ENCODE measurements around the gene STAU1.

- TF ChIP-seq ZNF565 (CRISPR knock-in tag; conservative IDR thresholded peaks at IDR 0.05; ENCODE audit: low read depth) (no peak), TCF4 (CRISPR knock-in tag; IDR thresholded peaks at IDR 0.05; ENCODE audit: borderline replicate concordance) (no peak), GLIS3 (CRISPR knock-in tag; IDR thresholded peaks at IDR 0.05) (no peak), ESRRG (CRISPR knock-in tag; IDR thresholded peaks at IDR 0.05) (no peak), ISL1 (CRISPR knock-in tag; IDR thresholded peaks at IDR 0.05) (no peak), TOX (CRISPR knock-in tag; IDR thresholded peaks at IDR 0.05; ENCODE audit: borderline replicate concordance) (no peak), OSR1 (CRISPR knock-in tag; IDR thresholded peaks at IDR 0.05) (no peak), BACH2 (CRISPR knock-in tag; IDR thresholded peaks at IDR 0.05; ENCODE audit: borderline replicate concordance) (no peak)
Observed at GRCh38 chr20:49163696-49164095, 24.4 kb downstream of the STAU1 start.
